GM21528 (cell line): ENCODE data around the gene WSB2.
A peak's percentile ranks its signal among the peaks of the same experiment; 100 is the strongest.
"Not testable (repeated sequence)": the region's sequence is repeated elsewhere in the genome, so short reads cannot be mapped to it uniquely, and the experiment has no call there.

Source experiments
- ATAC-seq: cut with Tn5 transposase; IDR thresholded peaks from one replicate; pipeline ENCODE4 v1.9.1; 2021; ENCODE audit warnings: mild to moderate bottlenecking, moderate library complexity; ENCODE audit not compliant: unreplicated experiment, low FRiP score

Gene WSB2

GRCh38 chr12:118036672-118037411 lies 24.1 kb downstream of the WSB2 start:
- ATAC-seq = no peak

GRCh38 chr12:118035190-118036041 lies 25.6 kb downstream of the WSB2 start:
- peak; percentile 85 for ATAC-seq

- no peak for ATAC-seq
Measured at GRCh38 chr12:118034429-118035189, 26.4 kb downstream of the WSB2 start.

- ATAC-seq = no peak
Measured at GRCh38 chr12:118033902-118034301, 27.1 kb downstream of the WSB2 start.

GRCh38 chr12:118033323-118033722 lies 27.7 kb downstream of the WSB2 start:
- ATAC-seq = no peak

- no peak for ATAC-seq
Measured at GRCh38 chr12:118032188-118032587, 28.8 kb downstream of the WSB2 start.

GRCh38 chr12:118029166-118029565 lies 31.8 kb downstream of the WSB2 start:
- ATAC-seq = no peak

- no peak for ATAC-seq
Measured at GRCh38 chr12:118025168-118025567, 35.8 kb downstream of the WSB2 start.

- no peak for ATAC-seq
Measured at GRCh38 chr12:118023301-118023860, 37.6 kb downstream of the WSB2 start.

GRCh38 chr12:118022728-118023109 lies 38.3 kb downstream of the WSB2 start:
- ATAC-seq = no peak

GRCh38 chr12:118022097-118022727 lies 38.8 kb downstream of the WSB2 start:
- ATAC-seq = not testable (repeated sequence)

- ATAC-seq = no peak
Measured at GRCh38 chr12:118020036-118020435, 40.9 kb downstream of the WSB2 start.

- ATAC-seq = no peak
Measured at GRCh38 chr12:118017926-118018325, 43.1 kb downstream of the WSB2 start.

GRCh38 chr12:118016424-118017264 lies 44.3 kb downstream of the WSB2 start, which contains the start of gene RFC5:
TSS of gene RFC5 (plus strand) at chr12:118016703. CDS start at chr12:118016828, 125 bp downstream.
- peak; percentile 99 for ATAC-seq

GRCh38 chr12:118015944-118016343 lies 45.0 kb downstream of the WSB2 start:
- ATAC-seq = no peak

GRCh38 chr12:118015306-118015705 lies 45.7 kb downstream of the WSB2 start:
- no peak for ATAC-seq

GRCh38 chr12:118013283-118013682 lies 47.7 kb downstream of the WSB2 start:
- ATAC-seq = no peak

GRCh38 chr12:118011961-118012360 lies 49.0 kb downstream of the WSB2 start:
- no peak for ATAC-seq

GRCh38 chr12:118011377-118011776 lies 49.6 kb downstream of the WSB2 start:
- no peak for ATAC-seq
